Activated naive CD4-positive, alpha-beta T cell treated with anti-CD3 and anti-CD28 coated beads for 36 hours (primary cell): ENCODE measurements around the gene OXSR1. TPM values are rescaled to one million over a fixed set of nuclear protein-coding genes. Genes with fewer than 3 reads are reported as not detected.

ENCODE experiments used
- CTCF ChIA-PET: fragments of 350-600 bp; sonication (Branson Sonifier 250); formaldehyde crosslinking; loops from one replicate; lab custom pipeline; 2021; ENCODE audit warnings: antibody characterized with exemption; lab: Charles Lee
- DNase-seq: peaks from one replicate; pipeline ENCODE4 v3.0.0-alpha.2; 2020
- H3K27ac Mint-ChIP-seq: one replicate; pipeline ENCODE4 v1.8.0; 2021; ENCODE audit warnings: mild to moderate bottlenecking, mixed read lengths
- H3K27me3 Mint-ChIP-seq: one replicate; pipeline ENCODE4 v1.8.0; 2021; ENCODE audit warnings: low read depth, mixed read lengths
- H3K36me3 Mint-ChIP-seq: one replicate; pipeline ENCODE4 v1.8.0; 2021; ENCODE audit warnings: low read depth, mixed read lengths
- H3K4me1 Mint-ChIP-seq: one replicate; pipeline ENCODE4 v1.8.0; 2021; ENCODE audit warnings: low read depth, mixed read lengths
- H3K4me3 Mint-ChIP-seq: one replicate; pipeline ENCODE4 v1.8.0; 2021; ENCODE audit warnings: mild to moderate bottlenecking, moderate library complexity, mixed read lengths
- H3K9me3 Mint-ChIP-seq: one replicate; pipeline ENCODE4 v1.8.0; 2021; ENCODE audit warnings: mixed read lengths
- intact Hi-C: fragments of 100-400 bp; cut with micrococcal nuclease; formaldehyde crosslinking; loops from one replicate; pipeline ENCODE4 v1.15.1; 2023
- total RNA-seq, 2 experiments: library from RNA; stranded (reverse); gene quantifications; one replicate each; pipeline ENCODE4 v1.2.3, GENCODE V29; 2021

OXSR1 gene
- total RNA-seq, 2 experiments from 2014 or later = 33.8 to 35.0 TPM

- peak overlapping the region; percentile 88 for H3K4me3 Mint-ChIP-seq
- CTCF ChIA-PET = interaction anchor here (0.6 to 2.1 kb wide), 4 partner anchors 10 to 159 kb away, joined by 3 to 11 read pairs (median 4); no protein-coding TSS in a partner anchor
- intact Hi-C loops = loop anchor here (5.0 kb wide), 2 partner anchors 158 to 343 kb away; no protein-coding TSS in a partner anchor
- H3K36me3 Mint-ChIP-seq = peaks cover 24% of the 10 kb centered on the region
- H3K27ac Mint-ChIP-seq = peak overlapping the region; percentile 99
- H3K4me1 Mint-ChIP-seq = peaks cover 44% of the 10 kb centered on the region
- no peak for DNase-seq
- no peaks in the 10 kb centered on the region for H3K9me3 Mint-ChIP-seq
- no peaks in the 10 kb centered on the region for H3K27me3 Mint-ChIP-seq
These were observed 26.1 kb upstream of the OXSR1 start for GRCh38 chr3:38139191-38139590.

- CTCF ChIA-PET = interaction anchor here (0.6 to 2.1 kb wide), 6 partner anchors 11 to 159 kb away, joined by 3 to 11 read pairs (median 4); no protein-coding TSS in a partner anchor
- Mint-ChIP-seq H3K4me1 (peaks cover 40% of the 10 kb centered on the region), H3K4me3 (peak overlapping the region; percentile 88), H3K36me3 (peaks cover 22% of the 10 kb centered on the region), H3K27ac (peak overlapping the region; percentile 99), H3K27me3 (no peaks in the 10 kb centered on the region), H3K9me3 (no peaks in the 10 kb centered on the region)
- no peak for DNase-seq
- intact Hi-C loops = loop anchor here (5.0 kb wide), 2 partner anchors 158 to 343 kb away; no protein-coding TSS in a partner anchor
These were observed 25.7 kb upstream of the OXSR1 start for GRCh38 chr3:38139652-38140051.

GRCh38 chr3:38140326-38141172 is 24.8 kb upstream of the OXSR1 start:
- no peaks in the 10 kb centered on the region for H3K27me3 Mint-ChIP-seq
- peak overlapping the region; percentile 88 for H3K4me3 Mint-ChIP-seq
- peaks cover 33% of the 10 kb centered on the region for H3K4me1 Mint-ChIP-seq
- peaks cover 3% of the 10 kb centered on the region for H3K9me3 Mint-ChIP-seq
- CTCF ChIA-PET = interaction anchor here (1.1 to 2.1 kb wide), 5 partner anchors 12 to 158 kb away, joined by 3 to 11 read pairs (median 4); no protein-coding TSS in a partner anchor
- peaks cover 17% of the 10 kb centered on the region for H3K36me3 Mint-ChIP-seq
- H3K27ac Mint-ChIP-seq = no peak overlapping the region
- no peak for DNase-seq
- intact Hi-C loops = no loop called here

GRCh38 chr3:38141173-38141951 is 24.0 kb upstream of the OXSR1 start:
- CTCF ChIA-PET = interaction anchor here (1.4 kb wide), 1 partner anchor 12 kb away, joined by 4 read pairs; no protein-coding TSS in a partner anchor
- DNase-seq = no peak
- Mint-ChIP-seq H3K36me3 (peaks cover 15% of the 10 kb centered on the region), H3K27me3 (no peaks in the 10 kb centered on the region), H3K27ac (no peak overlapping the region), H3K9me3 (peaks cover 9% of the 10 kb centered on the region), H3K4me3 (no peak overlapping the region), H3K4me1 (peaks cover 27% of the 10 kb centered on the region)
- intact Hi-C loops = no loop called here

- peaks cover 14% of the 10 kb centered on the region for H3K9me3 Mint-ChIP-seq
- no peak for DNase-seq
- peaks cover 27% of the 10 kb centered on the region for H3K4me1 Mint-ChIP-seq
- H3K4me3 Mint-ChIP-seq = no peak overlapping the region
- intact Hi-C loops = no loop called here
- no peaks in the 10 kb centered on the region for H3K27me3 Mint-ChIP-seq
- CTCF ChIA-PET = no interaction called here
- peaks cover 15% of the 10 kb centered on the region for H3K36me3 Mint-ChIP-seq
- H3K27ac Mint-ChIP-seq = no peak overlapping the region
These were observed 23.4 kb upstream of the OXSR1 start for GRCh38 chr3:38141952-38142273.

- no peak for DNase-seq
- Mint-ChIP-seq H3K9me3 (peaks cover 20% of the 10 kb centered on the region), H3K36me3 (peaks cover 15% of the 10 kb centered on the region), H3K4me3 (no peak overlapping the region), H3K4me1 (peaks cover 24% of the 10 kb centered on the region), H3K27me3 (no peaks in the 10 kb centered on the region), H3K27ac (no peak overlapping the region)
- CTCF ChIA-PET = no interaction called here
- intact Hi-C loops = no loop called here
These were observed 22.4 kb upstream of the OXSR1 start for GRCh38 chr3:38142959-38143358.

- H3K4me3 Mint-ChIP-seq = no peak overlapping the region
- H3K4me1 Mint-ChIP-seq = peaks cover 24% of the 10 kb centered on the region
- CTCF ChIA-PET = no interaction called here
- no peak for DNase-seq
- peaks cover 20% of the 10 kb centered on the region for H3K9me3 Mint-ChIP-seq
- H3K27ac Mint-ChIP-seq = no peak overlapping the region
- peaks cover 15% of the 10 kb centered on the region for H3K36me3 Mint-ChIP-seq
- H3K27me3 Mint-ChIP-seq = no peaks in the 10 kb centered on the region
- intact Hi-C loops = no loop called here
These were observed 21.8 kb upstream of the OXSR1 start for GRCh38 chr3:38143511-38143910.

- Mint-ChIP-seq H3K27me3 (no peaks in the 10 kb centered on the region), H3K27ac (no peak overlapping the region), H3K36me3 (peaks cover 8% of the 10 kb centered on the region), H3K4me3 (no peak overlapping the region), H3K9me3 (peaks cover 20% of the 10 kb centered on the region), H3K4me1 (peaks cover 15% of the 10 kb centered on the region)
- no peak for DNase-seq
- intact Hi-C loops = no loop called here
- CTCF ChIA-PET = interaction anchor here (0.7 kb wide), 2 partner anchors 26 to 209 kb away, joined by 4 to 7 read pairs; no protein-coding TSS in a partner anchor
These were observed 18.8 kb upstream of the OXSR1 start for GRCh38 chr3:38146504-38146903.

- Mint-ChIP-seq H3K4me3 (no peak overlapping the region), H3K4me1 (peaks cover 19% of the 10 kb centered on the region), H3K9me3 (peaks cover 20% of the 10 kb centered on the region), H3K36me3 (peaks cover 1% of the 10 kb centered on the region), H3K27ac (no peak overlapping the region), H3K27me3 (no peaks in the 10 kb centered on the region)
- intact Hi-C loops = no loop called here
- CTCF ChIA-PET = no interaction called here
- DNase-seq = no peak
These were observed 17.9 kb upstream of the OXSR1 start for GRCh38 chr3:38147421-38147820.

- H3K4me3 Mint-ChIP-seq = no peak overlapping the region
- H3K36me3 Mint-ChIP-seq = peaks cover 1% of the 10 kb centered on the region
- H3K27ac Mint-ChIP-seq = no peak overlapping the region
- no peak for DNase-seq
- intact Hi-C loops = no loop called here
- CTCF ChIA-PET = interaction anchor here (0.7 kb wide), 1 partner anchor 132 kb away, joined by 4 read pairs; no protein-coding TSS in a partner anchor
- no peaks in the 10 kb centered on the region for H3K27me3 Mint-ChIP-seq
- peaks cover 22% of the 10 kb centered on the region for H3K4me1 Mint-ChIP-seq
- H3K9me3 Mint-ChIP-seq = peaks cover 20% of the 10 kb centered on the region
These were observed 16.9 kb upstream of the OXSR1 start for GRCh38 chr3:38148311-38148882.

GRCh38 chr3:38149708-38150107 is 15.6 kb upstream of the OXSR1 start:
- peaks cover 35% of the 10 kb centered on the region for H3K4me1 Mint-ChIP-seq
- intact Hi-C loops = loop anchor here (2.0 kb wide), 1 partner anchor 15 kb away; the partner anchor contains the start of gene OXSR1
- DNase-seq = no peak
- H3K27me3 Mint-ChIP-seq = no peaks in the 10 kb centered on the region
- no peak overlapping the region for H3K27ac Mint-ChIP-seq
- CTCF ChIA-PET = no interaction called here
- H3K9me3 Mint-ChIP-seq = peaks cover 20% of the 10 kb centered on the region
- H3K4me3 Mint-ChIP-seq = no peak overlapping the region
- peaks cover 1% of the 10 kb centered on the region for H3K36me3 Mint-ChIP-seq
